ENCODE measurements around the gene ZNF830. TPM values are rescaled to one million over a fixed set of nuclear protein-coding genes. Genes with fewer than 3 reads are reported as not detected.

Gene ZNF830
- total and polyA plus RNA-seq, 2 of the 13 experiments (the other 11 are each of a cell fraction or from before 2014, with no cell fraction given): 6.1 to 19.0 TPM

DNA sequence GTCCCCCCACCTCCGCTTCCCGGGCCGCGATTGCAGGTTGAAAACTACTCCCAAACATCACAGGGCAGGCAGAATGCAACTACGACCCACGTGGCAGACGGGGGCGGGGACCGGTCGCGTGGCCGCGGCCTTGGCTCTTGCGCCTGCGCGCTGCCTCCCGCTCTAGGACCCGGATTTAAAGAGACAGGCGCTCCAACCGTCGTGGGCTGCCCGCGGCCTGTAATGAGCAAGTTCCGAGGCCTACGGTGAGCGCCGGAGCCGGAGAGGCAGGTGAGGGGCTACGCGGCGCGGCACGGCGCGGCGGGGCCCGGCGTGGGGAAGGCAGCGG lies 19.0 kb downstream of the ZNF830 start, which contains the start of gene LIG3 (continued):
- TF ChIP-seq, protein P1, sequence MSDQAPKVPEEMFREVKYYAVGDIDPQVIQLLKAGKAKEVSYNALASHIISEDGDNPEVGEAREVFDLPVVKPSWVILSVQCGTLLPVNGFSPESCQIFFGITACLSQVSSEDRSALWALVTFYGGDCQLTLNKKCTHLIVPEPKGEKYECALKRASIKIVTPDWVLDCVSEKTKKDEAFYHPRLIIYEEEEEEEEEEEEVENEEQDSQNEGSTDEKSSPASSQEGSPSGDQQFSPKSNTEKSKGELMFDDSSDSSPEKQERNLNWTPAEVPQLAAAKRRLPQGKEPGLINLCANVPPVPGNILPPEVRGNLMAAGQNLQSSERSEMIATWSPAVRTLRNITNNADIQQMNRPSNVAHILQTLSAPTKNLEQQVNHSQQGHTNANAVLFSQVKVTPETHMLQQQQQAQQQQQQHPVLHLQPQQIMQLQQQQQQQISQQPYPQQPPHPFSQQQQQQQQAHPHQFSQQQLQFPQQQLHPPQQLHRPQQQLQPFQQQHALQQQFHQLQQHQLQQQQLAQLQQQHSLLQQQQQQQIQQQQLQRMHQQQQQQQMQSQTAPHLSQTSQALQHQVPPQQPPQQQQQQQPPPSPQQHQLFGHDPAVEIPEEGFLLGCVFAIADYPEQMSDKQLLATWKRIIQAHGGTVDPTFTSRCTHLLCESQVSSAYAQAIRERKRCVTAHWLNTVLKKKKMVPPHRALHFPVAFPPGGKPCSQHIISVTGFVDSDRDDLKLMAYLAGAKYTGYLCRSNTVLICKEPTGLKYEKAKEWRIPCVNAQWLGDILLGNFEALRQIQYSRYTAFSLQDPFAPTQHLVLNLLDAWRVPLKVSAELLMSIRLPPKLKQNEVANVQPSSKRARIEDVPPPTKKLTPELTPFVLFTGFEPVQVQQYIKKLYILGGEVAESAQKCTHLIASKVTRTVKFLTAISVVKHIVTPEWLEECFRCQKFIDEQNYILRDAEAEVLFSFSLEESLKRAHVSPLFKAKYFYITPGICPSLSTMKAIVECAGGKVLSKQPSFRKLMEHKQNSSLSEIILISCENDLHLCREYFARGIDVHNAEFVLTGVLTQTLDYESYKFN (CRISPR knock-in tag; conservative IDR thresholded peaks at IDR 0.05): no peak
- TF ChIP-seq ZNF367 (CRISPR knock-in tag; IDR thresholded peaks at IDR 0.05; ENCODE audit: borderline replicate concordance) (no peak), ZNF781 (CRISPR knock-in tag; IDR thresholded peaks at IDR 0.05; ENCODE audit: borderline replicate concordance, not compliant biosample characterization) (no peak), CEBPG (CRISPR knock-in tag; IDR thresholded peaks at IDR 0.05) (peak; percentile 63), PHF20 (CRISPR knock-in tag; IDR thresholded peaks at IDR 0.05) (peak; percentile 51; the same call in 1 of the 2 replicates), LBX2 (CRISPR knock-in tag; IDR thresholded peaks at IDR 0.05; ENCODE audit: borderline replicate concordance) (peak; percentile 52; the same call in 1 of the 2 replicates), ZFP37 (CRISPR knock-in tag; IDR thresholded peaks at IDR 0.05; ENCODE audit: borderline replicate concordance) (peak; percentile 61; the same call in 1 of the 2 replicates), MIER2 (CRISPR knock-in tag; IDR thresholded peaks at IDR 0.05) (no peak), THAP9 (CRISPR knock-in tag; IDR thresholded peaks at IDR 0.05; ENCODE audit: borderline replicate concordance) (no peak; the same call in 1 of the 2 replicates), ZNF644 (CRISPR knock-in tag; IDR thresholded peaks at IDR 0.05; ENCODE audit: low read depth) (no peak), KAT7 (CRISPR knock-in tag; IDR thresholded peaks at IDR 0.05; ENCODE audit: borderline replicate concordance) (no peak), ATAD3A (CRISPR knock-in tag; IDR thresholded peaks at IDR 0.05) (no peak), ZNF232 (CRISPR knock-in tag; IDR thresholded peaks at IDR 0.05; ENCODE audit: borderline replicate concordance) (no peak), ZKSCAN1 (IDR thresholded peaks at IDR 0.05; ENCODE audit: low read length) (no peak), MTERF4 (CRISPR knock-in tag; IDR thresholded peaks at IDR 0.05) (no peak), NFKB2 (CRISPR knock-in tag; IDR thresholded peaks at IDR 0.05; ENCODE audit: borderline replicate concordance) (peak; percentile 36; the same call in 1 of the 2 replicates), MYNN (CRISPR knock-in tag; IDR thresholded peaks at IDR 0.05; ENCODE audit: low read depth) (no peak), KLF12 (CRISPR knock-in tag; IDR thresholded peaks at IDR 0.05; ENCODE audit: borderline replicate concordance) (no peak), HDAC6 (IDR thresholded peaks at IDR 0.05; ENCODE audit: low read depth, low read length) (no peak)
- TF ChIP-seq, protein P2, sequence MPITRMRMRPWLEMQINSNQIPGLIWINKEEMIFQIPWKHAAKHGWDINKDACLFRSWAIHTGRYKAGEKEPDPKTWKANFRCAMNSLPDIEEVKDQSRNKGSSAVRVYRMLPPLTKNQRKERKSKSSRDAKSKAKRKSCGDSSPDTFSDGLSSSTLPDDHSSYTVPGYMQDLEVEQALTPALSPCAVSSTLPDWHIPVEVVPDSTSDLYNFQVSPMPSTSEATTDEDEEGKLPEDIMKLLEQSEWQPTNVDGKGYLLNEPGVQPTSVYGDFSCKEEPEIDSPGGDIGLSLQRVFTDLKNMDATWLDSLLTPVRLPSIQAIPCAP (CRISPR knock-in tag; IDR thresholded peaks at IDR 0.05; ENCODE audit: low read depth): no peak
- TF ChIP-seq, protein P3, sequence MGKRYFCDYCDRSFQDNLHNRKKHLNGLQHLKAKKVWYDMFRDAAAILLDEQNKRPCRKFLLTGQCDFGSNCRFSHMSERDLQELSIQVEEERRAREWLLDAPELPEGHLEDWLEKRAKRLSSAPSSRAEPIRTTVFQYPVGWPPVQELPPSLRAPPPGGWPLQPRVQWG (CRISPR knock-in tag; IDR thresholded peaks at IDR 0.05; ENCODE audit: borderline replicate concordance, low read depth): no peak
- TF ChIP-seq, protein P4, sequence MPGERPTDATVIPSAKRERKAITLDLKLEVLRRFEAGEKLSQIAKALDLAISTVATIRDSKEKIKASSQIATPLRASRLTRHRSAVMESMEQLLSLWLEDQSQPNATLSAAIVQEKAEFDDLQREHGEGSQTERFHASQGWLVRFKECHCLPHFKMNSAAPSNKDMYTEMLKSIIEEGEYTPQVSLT (CRISPR knock-in tag; IDR thresholded peaks at IDR 0.05; ENCODE audit: borderline replicate concordance, low read depth): no peak
